OCI-LY3 (cell line): Measurements from ENCODE around the gene HBG1.

Experiments used
- CTCF ChIP-seq: fragments of 200-600, 300-600 bp; sonication (generic); IDR thresholded peaks from 2 replicates; pipeline ENCODE4 v1.5.1; 2014; ENCODE audit warnings: antibody characterized with exemption, low read length, low read depth
- EZH2phosphoT487 ChIP-seq: fragments of 200-600 bp; shearing (Covaris generic); IDR thresholded peaks from 2 replicates; pipeline ENCODE4 v1.6.1; 2018; ENCODE audit warnings: antibody characterized with exemption, mixed run types, low read depth

- TF ChIP-seq CTCF (no peak), EZH2phosphoT487 (no peak)
Measured at GRCh38 chr11:5227681-5228080, 22.0 kb downstream of the HBG1 start.
